SK-N-SH (cell line): ENCODE results near the gene COG2. TPM values are rescaled to one million over a fixed set of nuclear protein-coding genes. Genes with fewer than 3 reads are reported as not detected.

ENCODE experiments used
- CTCF ChIA-PET: fragments of 300-600, 350-600 bp; formaldehyde crosslinking; extraction: SDS; loops from one replicate; lab custom pipeline; 2021; lab: Yijun Ruan, JAX
- POLR2A ChIA-PET: fragments of 350-600 bp; sonication (Branson Sonifier 250); formaldehyde crosslinking; extraction: SDS; loops from one replicate; lab custom pipeline; 2020; ENCODE audit warnings: antibody characterized with exemption, inconsistent platforms; lab: Yijun Ruan, JAX
- DNase-seq: peaks from one replicate; pipeline ENCODE4 v3.0.0; 2012
- H2AFZ ChIP-seq: fragments of 200-600 bp; sonication (generic); 2 replicates; pipeline ENCODE4 v1.8.1; 2016; ENCODE audit warnings: antibody characterized with exemption, mild to moderate bottlenecking, low read depth
- H3F3A ChIP-seq: fragments of 200-600 bp; sonication (generic); replicated peaks from 2 replicates; pipeline ENCODE3; 2016; ENCODE audit warnings: antibody characterized with exemption, mild to moderate bottlenecking; ENCODE audit not compliant: insufficient read depth
- H3K27ac ChIP-seq, 2 experiments: fragments of 200-500 bp in 1 of 2; fragments of 200-600 bp in 1 of 2; sonication (Bioruptor generic) in 1 of 2; sonication (generic), shearing (Covaris generic) in 1 of 2; 2 replicates each; pipeline versions ENCODE4 v1.5.1 to v1.6.1; 2014 to 2016; ENCODE audit warnings: low read depth in 2 of 2, inconsistent platforms in 1 of 2, low read length in 1 of 2, mild to moderate bottlenecking in 1 of 2, mixed read lengths in 1 of 2
- H3K27me3 ChIP-seq: fragments of 200-600 bp; sonication (generic), shearing (Covaris generic); 2 replicates; pipeline ENCODE4 v1.6.1; 2016; ENCODE audit warnings: mixed run types; ENCODE audit not compliant: insufficient read depth
- H3K36me3 ChIP-seq, 2 experiments: fragments of 200-500 bp in 1 of 2; fragments of 200-600 bp in 1 of 2; sonication (Bioruptor generic) in 1 of 2; sonication (generic) in 1 of 2; replicated peaks in 1 of 2; 2 replicates each; pipeline versions ENCODE3 to v1.5.1; 2014 to 2016; ENCODE audit warnings: low read length in 1 of 2, mild to moderate bottlenecking in 1 of 2; ENCODE audit not compliant: insufficient read depth in 2 of 2, control insufficient read depth in 1 of 2
- H3K4me1 ChIP-seq, 2 experiments: fragments of 200-500 bp in 1 of 2; fragments of 200-600 bp in 1 of 2; sonication (Bioruptor generic) in 1 of 2; sonication (generic), shearing (Covaris generic) in 1 of 2; 2 replicates each; pipeline versions ENCODE4 v1.5.1 to v1.6.1; 2014 to 2016; ENCODE audit warnings: low read depth in 1 of 2, low read length in 1 of 2, mixed run types in 1 of 2; ENCODE audit not compliant: insufficient read depth in 2 of 2, control insufficient read depth in 1 of 2
- H3K4me2 ChIP-seq: fragments of 200-600 bp; sonication (generic), shearing (Covaris generic); 2 replicates; pipeline ENCODE4 v1.6.1; 2017; ENCODE audit warnings: mixed run types
- H3K4me3 ChIP-seq, 2 experiments: fragments of 200-500 bp in 1 of 2; fragments of 200-600 bp in 1 of 2; sonication (Bioruptor generic) in 1 of 2; sonication (generic), shearing (Covaris generic) in 1 of 2; 2 replicates each; pipeline versions ENCODE4 v1.5.1 to v1.8.1; 2014 to 2016; ENCODE audit warnings: low read depth in 2 of 2, inconsistent platforms in 1 of 2, low read length in 1 of 2, mild to moderate bottlenecking in 1 of 2, mixed read lengths in 1 of 2, moderate library complexity in 1 of 2
- H3K79me2 ChIP-seq: fragments of 200-600 bp; sonication (generic); 2 replicates; pipeline ENCODE4 v1.8.1; 2017; ENCODE audit warnings: mild to moderate bottlenecking; ENCODE audit not compliant: insufficient read depth
- H3K9ac ChIP-seq: fragments of 200-600 bp; sonication (generic); 2 replicates; pipeline ENCODE4 v1.6.1; 2017; ENCODE audit warnings: mixed run types
- H3K9me2 ChIP-seq: fragments of 200-600 bp; sonication (generic); 2 replicates; pipeline ENCODE4 v1.6.1; 2017; ENCODE audit warnings: mixed run types
- H3K9me3 ChIP-seq: fragments of 200-600 bp; sonication (generic); 2 replicates; pipeline ENCODE4 v1.6.1; 2017; ENCODE audit warnings: mixed run types, mild to moderate bottlenecking, moderate library complexity
- H4K20me1 ChIP-seq: fragments of 200-600 bp; sonication (generic); 2 replicates; pipeline ENCODE4 v1.6.1; 2017; ENCODE audit warnings: mild to moderate bottlenecking, mixed run types; ENCODE audit not compliant: insufficient read depth
- CHD2 ChIP-seq: fragments of 150-350 bp; IDR thresholded peaks from 2 replicates; pipeline ENCODE4 v1.6.1; 2018; ENCODE audit warnings: low read length; ENCODE audit not compliant: partially characterized antibody
- CTCF ChIP-seq: fragments of 200-600 bp; sonication (generic); IDR thresholded peaks from 2 replicates; pipeline ENCODE4 v1.6.1; 2017; ENCODE audit warnings: antibody characterized with exemption, mild to moderate bottlenecking, moderate library complexity
- EP300 ChIP-seq, 2 experiments: IDR thresholded peaks; 2 replicates each; pipeline versions ENCODE4 v1.4.0 to v1.6.1; 2012; ENCODE audit warnings: borderline replicate concordance in 1 of 2, low read depth in 1 of 2, low read length in 1 of 2
- FOXJ3 ChIP-seq: sonication (generic); formaldehyde crosslinking; IDR thresholded peaks from 2 replicates; pipeline ENCODE4 v1.5.1; 2020; ENCODE audit warnings: mild to moderate bottlenecking, missing genetic modification reagents
- FOXM1 ChIP-seq: IDR thresholded peaks from 2 replicates; pipeline ENCODE4 v1.4.0; 2012; ENCODE audit warnings: low read depth, mild to moderate bottlenecking
- GABPA ChIP-seq: IDR thresholded peaks from 2 replicates; pipeline ENCODE4 v1.4.0; 2012; ENCODE audit warnings: low read depth, mild to moderate bottlenecking
- RAD21 ChIP-seq: IDR thresholded peaks from 2 replicates; pipeline ENCODE4 v1.6.1; 2012; ENCODE audit warnings: mild to moderate bottlenecking, low read length
- RCOR1 ChIP-seq: fragments of 150-350 bp; IDR thresholded peaks from 2 replicates; pipeline ENCODE4 v1.6.1; 2017; ENCODE audit warnings: antibody characterized with exemption, low read length
- RFX5 ChIP-seq: IDR thresholded peaks from 2 replicates; pipeline ENCODE4 v1.6.1; 2012; ENCODE audit warnings: mild to moderate bottlenecking, improper control_type of control experiment, low read length
- TAF1 ChIP-seq: IDR thresholded peaks from 2 replicates; pipeline ENCODE4 v1.6.1; 2012; ENCODE audit warnings: low read depth, mild to moderate bottlenecking, low read length, moderate library complexity, borderline replicate concordance
- TCF12 ChIP-seq: IDR thresholded peaks from 2 replicates; pipeline ENCODE4 v1.4.0; 2012
- TEAD4 ChIP-seq: IDR thresholded peaks from 2 replicates; pipeline ENCODE4 v1.4.0; 2012; ENCODE audit warnings: mild to moderate bottlenecking, borderline replicate concordance; ENCODE audit not compliant: insufficient read depth
- WGBS: methylation state at CpG from one replicate; pipeline ENCODE4 v1.1.6; 2017; ENCODE audit warnings: low lambda C conversion rate; 5-methylcytosine and 5-hydroxymethylcytosine counted together
- polyA plus RNA-seq, 3 experiments: library from polyadenylated mRNA; depleted of rRNA; stranded (reverse); fragments of >200 nt; gene quantifications; 2 replicates each; pipeline ENCODE4 v1.2.3, GENCODE V29; 2012
- TF ChIP-seq, protein P1 (sequence below): IDR thresholded peaks from 2 replicates; pipeline ENCODE4 v1.4.0; 2012; ENCODE audit warnings: low read depth, borderline replicate concordance
- TF ChIP-seq, protein P2 (sequence below): IDR thresholded peaks from 2 replicates; pipeline ENCODE4 v1.4.0; 2012; ENCODE audit warnings: low read depth, borderline replicate concordance

COG2 gene
- polyA plus RNA-seq, 1 of the 3 experiments (the other 2 are of a cell fraction), result 11.0 TPM

- ChIA-PET POLR2A (no interaction called here), CTCF (interaction anchor here (1.0 to 1.2 kb wide), 2 partner anchors 12 to 21 kb away, joined by 3 to 4 read pairs; no protein-coding TSS in a partner anchor)
- H3K4me2 ChIP-seq, result no peak overlapping the region
- H3K9me3 ChIP-seq, result no peaks in the 10 kb centered on the region
- H3K27me3 ChIP-seq, result no peaks in the 10 kb centered on the region
- H3K4me1 ChIP-seq, result peaks cover 0 to 10% of the 10 kb centered on the region in 2 experiments; a peak in 1 of 4 replicates
- H3K9ac ChIP-seq, result no peak overlapping the region
- H4K20me1 ChIP-seq, result no peaks in the 10 kb centered on the region
- no peaks in the 10 kb centered on the region for H3K9me2 ChIP-seq
- no peak overlapping the region for H2AFZ ChIP-seq
- H3K4me3 ChIP-seq, result no peak overlapping the region
- TF ChIP-seq TCF12, result no peak
- peak; percentile 18 for TF ChIP-seq CHD2
- TF ChIP-seq RAD21, result peak; percentile 14; the same call in 1 of the 2 replicates
- TF ChIP-seq GABPA, result no peak
- peak in 1 of 2 experiments; percentile 22; a peak in 1 of 4 replicates for TF ChIP-seq EP300 (IDR thresholded peaks at IDR 0.05; ENCODE audit: borderline replicate concordance in 1 of 2, low read depth in 1 of 2, low read length in 1 of 2)
- 82% methylated on average over 9 of the region's 9 CpGs for WGBS
- peaks cover 43 to 85% of the 10 kb centered on the region in 2 experiments for H3K36me3 ChIP-seq
- no peaks in the 10 kb centered on the region for H3K79me2 ChIP-seq
- H3K27ac ChIP-seq, result peak overlapping the region in 1 of 2 experiments; percentile 56; a peak in 2 of 4 replicates
- peak; percentile 64 for DNase-seq
- H3F3A ChIP-seq, result no peaks in the 10 kb centered on the region
Measured at GRCh38 chr1:230690101-230690500, 47.8 kb downstream of the COG2 start.

- TF ChIP-seq FOXJ3 (CRISPR knock-in tag) (no peak), TAF1 (no peak), RFX5 (no peak), TEAD4 (no peak), CTCF (no peak), FOXM1 (no peak), TCF12 (no peak), RAD21 (no peak), GABPA (no peak), EP300 (IDR thresholded peaks at IDR 0.05; ENCODE audit: borderline replicate concordance in 1 of 2, low read depth in 1 of 2, low read length in 1 of 2) (no peak), RCOR1 (no peak)
- TF ChIP-seq, protein P1, sequence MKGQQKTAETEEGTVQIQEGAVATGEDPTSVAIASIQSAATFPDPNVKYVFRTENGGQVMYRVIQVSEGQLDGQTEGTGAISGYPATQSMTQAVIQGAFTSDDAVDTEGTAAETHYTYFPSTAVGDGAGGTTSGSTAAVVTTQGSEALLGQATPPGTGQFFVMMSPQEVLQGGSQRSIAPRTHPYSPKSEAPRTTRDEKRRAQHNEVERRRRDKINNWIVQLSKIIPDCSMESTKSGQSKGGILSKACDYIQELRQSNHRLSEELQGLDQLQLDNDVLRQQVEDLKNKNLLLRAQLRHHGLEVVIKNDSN, result no peak
- TF ChIP-seq, protein P2, sequence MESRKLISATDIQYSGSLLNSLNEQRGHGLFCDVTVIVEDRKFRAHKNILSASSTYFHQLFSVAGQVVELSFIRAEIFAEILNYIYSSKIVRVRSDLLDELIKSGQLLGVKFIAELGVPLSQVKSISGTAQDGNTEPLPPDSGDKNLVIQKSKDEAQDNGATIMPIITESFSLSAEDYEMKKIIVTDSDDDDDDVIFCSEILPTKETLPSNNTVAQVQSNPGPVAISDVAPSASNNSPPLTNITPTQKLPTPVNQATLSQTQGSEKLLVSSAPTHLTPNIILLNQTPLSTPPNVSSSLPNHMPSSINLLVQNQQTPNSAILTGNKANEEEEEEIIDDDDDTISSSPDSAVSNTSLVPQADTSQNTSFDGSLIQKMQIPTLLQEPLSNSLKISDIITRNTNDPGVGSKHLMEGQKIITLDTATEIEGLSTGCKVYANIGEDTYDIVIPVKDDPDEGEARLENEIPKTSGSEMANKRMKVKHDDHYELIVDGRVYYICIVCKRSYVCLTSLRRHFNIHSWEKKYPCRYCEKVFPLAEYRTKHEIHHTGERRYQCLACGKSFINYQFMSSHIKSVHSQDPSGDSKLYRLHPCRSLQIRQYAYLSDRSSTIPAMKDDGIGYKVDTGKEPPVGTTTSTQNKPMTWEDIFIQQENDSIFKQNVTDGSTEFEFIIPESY, result no peak
- Histone ChIP-seq H3K79me2 (no peaks in the 10 kb centered on the region), H3K27ac (no peak overlapping the region), H3K9me2 (no peaks in the 10 kb centered on the region), H3K4me3 (no peak overlapping the region), H3K9me3 (no peaks in the 10 kb centered on the region), H3K27me3 (no peaks in the 10 kb centered on the region), H2AFZ (no peak overlapping the region), H4K20me1 (no peaks in the 10 kb centered on the region), H3K36me3 (peaks cover 33 to 70% of the 10 kb centered on the region in 2 experiments), H3K9ac (no peak overlapping the region), H3K4me1 (peaks cover 0 to 10% of the 10 kb centered on the region in 2 experiments; a peak in 1 of 4 replicates), H3F3A (no peaks in the 10 kb centered on the region), H3K4me2 (no peak overlapping the region)
- CTCF ChIA-PET, result no interaction called here
- DNase-seq, result no peak
- 96% methylated on average over 7 of the region's 10 CpGs for WGBS
- POLR2A ChIA-PET, result no interaction called here
Measured at GRCh38 chr1:230691615-230692014, 49.3 kb downstream of the COG2 start.
